Motor neuron (in vitro differentiated cells): ENCODE measurements around the gene KRTAP20-1. TPM values are rescaled to one million over a fixed set of nuclear protein-coding genes. Genes with fewer than 3 reads are reported as not detected.
A peak's percentile ranks its signal among the peaks of the same experiment; 100 is the strongest.

Experiments used
- ATAC-seq, 8 experiments: fragments of 200-7000 bp; cut with Tn5 transposase; replicated peaks in 6 of 8; 2 replicates each; pipeline ENCODE4 v1.8.0; 2021; ENCODE audit warnings: mild to moderate bottlenecking in 8 of 8, moderate library complexity in 8 of 8
- H3K27ac ChIP-seq, 2 donors: fragments of 250-450 bp; sonication (Bioruptor Pico); 2 replicates each; pipeline ENCODE4 v1.9.0; 2021; ENCODE audit warnings: antibody characterized with exemption in 2 of 2, mild to moderate bottlenecking in 2 of 2, moderate library complexity in 1 of 2
- H3K4me1 ChIP-seq, 2 donors: fragments of 250-450 bp; sonication (Bioruptor Pico); replicated peaks in 1 of 2; 2 replicates each; pipeline ENCODE4 v1.6.1; 2021; ENCODE audit warnings: antibody characterized with exemption in 2 of 2, mild to moderate bottlenecking in 2 of 2, moderate library complexity in 1 of 2
- H3K4me3 ChIP-seq, 5 donors: fragments of 250-450 bp; sonication (Bioruptor Pico); 2 replicates each; pipeline ENCODE4 v1.9.0; 2021; ENCODE audit warnings: antibody characterized with exemption in 5 of 5, mild to moderate bottlenecking in 5 of 5, moderate library complexity in 4 of 5
- WGBS, 10 experiments: fragments of 450-650 bp; shearing (Covaris generic); methylation state at CpG; one replicate each; pipeline ENCODE4 v1.0.0; 2022; 5-methylcytosine and 5-hydroxymethylcytosine counted together
- in situ Hi-C, 9 experiments: fragments of 400-800 bp; cut with MboI; loops; one replicate each; pipeline ENCODE4 v1.15.0; 2021; ENCODE audit warnings: low sequenced_read_pairs in 9 of 9, low pct_unique_long_range_greater_than_20kb in 2 of 9; ENCODE audit not compliant: unreplicated experiment in 9 of 9
- total RNA-seq, 8 experiments: library from RNA; unstranded; fragments of 300-600 nt; gene quantifications; 2 replicates each; pipeline versions ENCODE4 v1.2.3 to v1.2.4, GENCODE V29; 2022

Gene KRTAP20-1, protein sequence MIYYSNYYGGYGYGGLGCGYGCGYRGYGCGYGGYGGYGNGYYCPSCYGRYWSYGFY
- total RNA-seq, result not detected

- H3K4me3 ChIP-seq, result no peak within 1 kb of the TSS
- ATAC-seq, result no peak
- in situ Hi-C loops, result no loop called here
- H3K4me1 ChIP-seq, result no peaks in the 10 kb centered on the region
- WGBS, 10 experiments, result 20 to 93% (median 48%) methylated on average over 2 of the region's 2 CpGs; no CpG with 5 or more reads in 4 of the 10 experiments
- no peak within 1 kb of the TSS for H3K27ac ChIP-seq
These were observed at the start of gene KRTAP20-1 for GRCh38 chr21:30616125-30616524. TSS of gene KRTAP20-1 (plus strand) at chr21:30616425. CDS start at chr21:30616455, 30 bp downstream.

DNA sequence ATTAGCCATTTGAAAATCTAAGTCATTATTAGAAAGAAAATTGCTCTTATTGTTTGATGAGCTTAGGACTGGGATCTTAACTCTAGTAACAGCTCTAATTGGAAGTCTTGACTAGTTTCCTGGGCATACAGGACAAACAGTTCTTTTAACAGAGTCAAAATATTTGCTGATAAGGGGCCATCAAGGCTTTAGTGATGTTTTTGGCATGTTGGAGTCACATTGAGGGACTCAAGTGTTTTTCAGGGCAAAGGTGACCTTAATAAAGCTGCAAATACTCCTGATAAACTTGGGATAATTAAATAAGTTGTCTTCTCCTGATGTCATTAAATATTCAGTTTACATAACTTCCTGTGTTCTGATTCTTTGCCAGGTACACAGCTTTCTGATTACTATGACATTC lies 48.6 kb upstream of the KRTAP20-1 start:
- H3K27ac ChIP-seq, result no peak overlapping the region
- no peaks in the 10 kb centered on the region for H3K4me1 ChIP-seq
- no peak for ATAC-seq
- H3K4me3 ChIP-seq, result no peak overlapping the region
- in situ Hi-C loops, result no loop called here

DNA sequence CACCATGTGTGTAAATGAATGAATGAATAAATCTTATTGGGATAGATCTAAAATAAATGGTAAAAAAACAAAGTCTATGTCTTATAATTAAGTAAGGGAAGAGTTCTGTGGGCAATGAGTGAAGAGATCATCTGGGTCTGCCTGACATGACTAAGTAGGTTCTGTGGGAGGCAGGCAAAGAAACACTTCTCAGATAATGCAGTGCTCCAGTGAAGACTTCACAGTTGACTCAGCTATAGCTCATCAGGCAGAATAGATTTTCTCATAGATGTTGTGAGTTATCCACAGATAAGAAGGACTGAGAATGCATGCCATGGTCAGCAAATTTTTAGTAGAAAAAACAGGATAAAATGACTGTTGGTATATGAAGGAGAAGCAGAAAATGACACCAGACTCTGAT lies 38.5 kb upstream of the KRTAP20-1 start:
- H3K4me1 ChIP-seq, result no peaks in the 10 kb centered on the region
- no peak for ATAC-seq
- in situ Hi-C loops, result no loop called here

DNA sequence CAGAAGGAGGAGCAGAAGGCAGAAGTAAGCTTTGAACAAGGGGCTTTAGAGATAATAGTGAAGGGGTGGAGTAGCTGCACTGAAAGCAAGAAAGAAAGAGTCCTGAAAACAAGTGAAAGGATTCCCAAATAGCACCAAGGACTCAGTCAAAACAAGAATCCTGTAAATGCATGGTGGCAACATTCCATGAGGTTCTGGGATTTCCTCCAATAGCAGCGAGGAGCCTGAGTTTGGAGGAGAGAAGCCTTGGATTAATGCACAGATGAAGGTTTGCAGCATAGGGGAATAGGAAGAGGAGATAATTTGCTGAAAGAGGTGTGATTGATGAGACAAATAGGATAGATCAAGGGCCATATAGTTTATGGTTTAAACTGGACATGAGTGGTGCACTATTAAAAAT lies 36.9 kb upstream of the KRTAP20-1 start:
- ATAC-seq, result no peak
- Histone ChIP-seq H3K4me3 (no peak overlapping the region), H3K4me1 (no peaks in the 10 kb centered on the region), H3K27ac (no peak overlapping the region)
- WGBS, 10 experiments, result 0 to 57% (median 32%) methylated on average over 1 of the region's 1 CpG; no CpG with 5 or more reads in 6 of the 10 experiments
- in situ Hi-C loops, result no loop called here

More for the DNA sequence above, 38.5 kb upstream of the KRTAP20-1 start:
- Histone ChIP-seq H3K27ac (no peak overlapping the region), H3K4me3 (no peak overlapping the region)

DNA sequence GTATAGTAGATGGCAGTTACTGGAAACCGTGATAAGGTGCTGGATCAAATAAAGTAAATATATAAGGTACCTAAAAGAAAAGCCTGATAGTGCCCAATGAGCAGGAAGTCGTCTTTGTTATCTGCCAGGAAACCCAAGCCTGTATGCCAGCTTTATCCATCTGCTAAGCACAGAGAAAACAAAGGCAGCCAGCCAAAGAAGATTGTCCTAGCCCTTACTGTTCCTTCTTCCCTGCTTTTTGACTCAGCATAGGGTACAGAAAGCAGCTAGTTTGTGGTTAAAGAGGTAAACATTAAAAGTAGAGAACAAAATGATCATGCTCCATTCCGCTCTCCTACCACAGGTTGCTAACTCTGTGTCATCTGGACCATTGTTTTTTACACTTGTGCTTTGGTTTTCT lies 36.1 kb upstream of the KRTAP20-1 start:
- 0 to 100% (median 83%) methylated on average over 1 to 3 of the region's 3 CpGs for WGBS, 10 experiments
- in situ Hi-C loops, result no loop called here
- H3K4me1 ChIP-seq, result no peaks in the 10 kb centered on the region
- no peak overlapping the region for H3K27ac ChIP-seq
- ATAC-seq, result no peak
- H3K4me3 ChIP-seq, result no peak overlapping the region

GRCh38 chr21:30582870-30583269 lies 33.4 kb upstream of the KRTAP20-1 start:
- ATAC-seq, result peak in 2 of 8 experiments; percentile 20 to 45
- in situ Hi-C loops, result no loop called here
- WGBS, 10 experiments, result 0 to 78% (median 0%) methylated on average over 1 of the region's 1 CpG; no CpG with 5 or more reads in 1 of the 10 experiments

DNA sequence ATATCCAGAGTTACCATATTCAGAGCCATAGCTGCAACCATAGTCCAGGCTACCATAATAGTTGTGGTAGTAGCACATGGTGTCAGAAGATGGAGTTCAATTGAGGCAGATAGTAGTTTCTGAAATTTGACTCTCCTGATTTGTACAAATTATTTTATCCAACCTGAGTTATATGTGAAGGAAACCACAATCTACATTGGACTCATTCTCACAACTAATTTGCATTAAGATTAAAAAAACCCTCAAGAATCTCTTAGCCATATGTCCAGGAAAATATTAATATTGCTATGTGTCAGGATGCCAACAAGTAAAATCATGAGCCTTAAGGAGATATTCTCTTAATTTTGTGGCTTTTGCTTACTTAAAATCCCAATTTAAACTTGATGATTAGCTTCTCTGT lies 25.9 kb upstream of the KRTAP20-1 start, which contains the start of gene KRTAP22-2:
Gene KRTAP22-2, minus strand, starts transcription at position 101 of the 400 bp plus-strand sequence.
- in situ Hi-C loops, result no loop called here
- no peak for ATAC-seq
- no peak within 1 kb of the TSS for H3K27ac ChIP-seq
- H3K4me1 ChIP-seq, result no peaks in the 10 kb centered on the region
- H3K4me3 ChIP-seq, result no peak within 1 kb of the TSS

More at GRCh38 chr21:30582870-30583269, 33.4 kb upstream of the KRTAP20-1 start:
- Histone ChIP-seq H3K4me3 (no peak overlapping the region), H3K4me1 (no peaks in the 10 kb centered on the region), H3K27ac (no peak overlapping the region)

- no peak within 1 kb of the TSS for H3K4me3 ChIP-seq
- no peak for ATAC-seq
- in situ Hi-C loops, result no loop called here
- H3K4me1 ChIP-seq, result no peaks in the 10 kb centered on the region
- H3K27ac ChIP-seq, result no peak within 1 kb of the TSS
- WGBS, 10 experiments, result 10 to 100% (median 92%) methylated on average over 1 to 4 of the region's 4 CpGs; no CpG with 5 or more reads in 3 of the 10 experiments
These were observed 24.1 kb upstream of the KRTAP20-1 start, which contains the start of gene KRTAP6-3 for GRCh38 chr21:30592140-30592539. TSS of gene KRTAP6-3 (plus strand) at chr21:30592440. CDS start at chr21:30592446, 6 bp downstream.

GRCh38 chr21:30598802-30599201 lies 17.4 kb upstream of the KRTAP20-1 start, which contains the start of gene KRTAP6-2:
TSS of gene KRTAP6-2 (minus strand) at chr21:30598902. CDS start at chr21:30598874, 28 bp downstream.
- H3K4me3 ChIP-seq, result no peak within 1 kb of the TSS
- H3K27ac ChIP-seq, result no peak within 1 kb of the TSS
- ATAC-seq, result no peak
- H3K4me1 ChIP-seq, result no peaks in the 10 kb centered on the region
- 17 to 100% (median 83%) methylated on average over 1 to 6 of the region's 6 CpGs; no CpG with 5 or more reads in 4 of the 10 experiments for WGBS, 10 experiments
- in situ Hi-C loops, result no loop called here

DNA sequence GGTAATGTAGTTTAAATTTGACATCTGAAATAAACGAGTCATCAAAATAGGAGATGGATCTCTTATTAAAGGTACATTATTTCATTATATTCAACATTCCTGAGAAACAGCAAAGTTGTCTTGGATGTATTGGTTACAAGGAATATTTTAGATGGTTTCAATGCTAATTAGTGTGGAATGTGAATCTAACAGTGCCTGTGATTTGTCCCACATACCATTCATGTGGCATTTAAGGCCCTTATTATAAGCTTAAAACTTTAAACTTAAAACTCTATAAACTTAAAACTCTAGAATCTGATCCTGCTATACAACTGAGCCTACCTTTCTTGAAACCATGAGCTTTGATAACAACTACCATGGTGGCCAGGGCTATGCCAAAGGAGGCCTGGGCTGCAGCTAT lies 15.4 kb upstream of the KRTAP20-1 start, which contains the start of gene KRTAP22-1:
Gene KRTAP22-1, plus strand, starts transcription at position 301 of the 400 bp plus-strand sequence.
- Histone ChIP-seq H3K27ac (no peak within 1 kb of the TSS), H3K4me3 (no peak within 1 kb of the TSS), H3K4me1 (no peaks in the 10 kb centered on the region)
- 0 to 100% (median 20%) methylated on average over 1 of the region's 1 CpG; no CpG with 5 or more reads in 2 of the 10 experiments for WGBS, 10 experiments
- in situ Hi-C loops, result no loop called here
- no peak for ATAC-seq

DNA sequence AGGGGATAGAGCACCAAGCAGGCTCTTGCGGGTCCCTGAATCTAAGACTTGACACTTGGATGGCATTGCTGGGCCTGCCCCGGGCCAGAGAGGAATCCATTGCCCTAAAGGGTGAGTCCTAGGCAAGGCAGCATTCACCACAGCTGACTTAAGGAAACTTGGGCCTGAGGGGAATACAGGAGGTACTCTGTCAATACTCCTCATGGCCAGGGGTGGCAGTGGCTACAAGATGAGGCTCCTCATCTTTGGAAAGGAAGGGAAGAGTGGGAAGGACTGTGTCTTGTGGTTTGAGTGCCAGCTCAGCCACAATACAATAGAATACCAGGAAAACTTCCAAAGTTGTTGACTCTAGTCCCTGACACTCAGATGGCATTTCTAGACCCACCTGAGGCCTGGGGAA lies 10.3 kb upstream of the KRTAP20-1 start:
- no peak overlapping the region for H3K27ac ChIP-seq
- 0 to 100% (median 68%) methylated on average over 1 to 2 of the region's 2 CpGs; no CpG with 5 or more reads in 4 of the 10 experiments for WGBS, 10 experiments
- no peak for ATAC-seq
- H3K4me3 ChIP-seq, result no peak overlapping the region
- H3K4me1 ChIP-seq, result no peaks in the 10 kb centered on the region
- in situ Hi-C loops, result no loop called here

DNA sequence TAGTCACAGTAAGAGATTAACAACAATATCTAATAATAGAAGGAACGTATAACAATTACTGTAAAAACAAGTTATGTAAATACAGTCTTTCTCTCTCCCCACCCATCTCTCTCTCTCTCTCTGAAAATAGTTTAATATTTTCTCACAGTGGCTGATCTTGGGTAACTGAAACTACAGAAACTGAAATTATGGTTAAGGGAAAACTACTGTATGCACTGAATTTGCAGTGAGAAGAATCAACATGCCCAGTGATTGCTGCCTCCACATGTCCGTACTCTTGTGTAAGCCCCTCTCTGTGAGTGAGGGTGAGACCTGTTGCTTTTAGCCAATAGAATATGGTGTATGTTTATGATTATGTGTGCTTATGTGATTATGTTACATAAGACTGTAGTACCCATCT lies 4.1 kb upstream of the KRTAP20-1 start:
- ATAC-seq, result no peak
- in situ Hi-C loops, result no loop called here
- no peak overlapping the region for H3K27ac ChIP-seq
- 0 to 100% (median 82%) methylated on average over 1 to 2 of the region's 2 CpGs for WGBS, 10 experiments
- H3K4me1 ChIP-seq, result no peaks in the 10 kb centered on the region
- no peak overlapping the region for H3K4me3 ChIP-seq

DNA sequence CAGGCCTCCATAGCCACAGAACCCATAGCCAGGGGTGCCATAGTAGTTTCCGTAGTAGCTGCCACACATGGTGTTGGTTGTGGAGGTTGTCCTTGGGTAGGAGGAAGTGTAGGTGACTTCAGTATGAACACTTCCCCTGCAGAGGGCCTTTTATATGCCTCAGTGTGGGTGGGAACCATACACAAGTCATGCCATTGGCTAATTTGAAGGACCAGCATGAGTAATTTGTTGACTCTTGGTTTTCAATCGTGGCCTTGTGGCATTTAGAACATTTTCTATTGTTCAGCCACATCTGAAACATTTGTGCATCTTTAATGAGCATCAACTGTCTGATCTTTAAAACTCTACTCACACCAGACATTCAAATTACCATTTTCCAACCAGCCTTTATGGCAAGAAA lies 2.4 kb upstream of the KRTAP20-1 start, which contains the start of gene KRTAP6-1:
Gene KRTAP6-1, minus strand, starts transcription at position 95 of the 400 bp plus-strand sequence. Its CDS starts 26 bp downstream, at position 69.
- Histone ChIP-seq H3K4me3 (no peak within 1 kb of the TSS), H3K27ac (no peak within 1 kb of the TSS), H3K4me1 (no peaks in the 10 kb centered on the region)
- ATAC-seq, result no peak
- in situ Hi-C loops, result no loop called here
- WGBS, 10 experiments, result 0 to 89% (median 50%) methylated on average over 1 to 2 of the region's 2 CpGs; no CpG with 5 or more reads in 3 of the 10 experiments

DNA sequence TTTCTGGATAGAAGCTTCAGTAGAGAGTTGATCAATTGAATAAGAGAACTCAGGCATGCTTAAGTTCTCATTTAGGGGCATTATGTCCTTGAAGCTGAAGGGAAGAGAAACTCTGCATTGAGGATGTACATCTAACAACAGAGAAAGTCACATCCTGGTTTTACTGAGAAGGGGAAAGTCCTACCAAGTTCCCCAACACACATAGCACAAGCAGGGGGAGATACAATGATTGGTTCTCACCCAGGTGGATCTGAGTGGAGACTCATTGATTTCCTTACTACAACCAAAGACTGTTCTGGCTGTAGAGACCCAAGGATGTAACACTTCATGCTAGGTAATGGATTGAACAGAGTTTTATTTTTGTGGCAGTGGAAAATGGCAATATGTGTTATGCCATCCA lies 1.0 kb upstream of the KRTAP20-1 start:
- Histone ChIP-seq H3K27ac (no peak overlapping the region), H3K4me3 (no peak overlapping the region), H3K4me1 (no peaks in the 10 kb centered on the region)
- in situ Hi-C loops, result no loop called here
- ATAC-seq, result no peak
